Measurements from ENCODE around the gene SLC46A1.

The SLC46A1 gene

DNA sequence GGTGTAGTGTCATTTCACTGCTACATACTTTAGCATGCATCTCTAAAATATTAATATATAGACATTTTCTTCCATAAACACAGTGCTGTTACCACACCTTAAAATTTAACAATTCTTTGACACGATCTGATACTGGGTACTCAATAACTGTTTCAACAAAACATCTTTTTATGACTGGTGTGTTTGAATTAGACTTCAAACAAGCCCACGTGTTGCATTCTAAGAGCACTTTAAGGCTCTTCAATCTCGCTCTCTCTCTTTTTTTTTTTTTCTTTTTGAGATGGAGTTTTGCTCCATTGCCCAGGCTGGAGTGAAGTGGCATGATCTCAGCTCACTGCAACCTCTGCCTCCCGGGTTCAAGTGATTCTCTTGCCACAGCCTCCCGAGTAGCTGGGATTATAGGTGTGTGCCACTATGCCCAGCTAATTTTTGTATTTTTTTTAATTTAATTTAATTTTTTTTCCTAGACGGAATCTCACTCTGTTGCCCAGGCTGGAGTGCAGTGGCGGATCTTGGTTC is 15.8 kb upstream of the SLC46A1 start:
- TF ChIP-seq, protein P1, sequence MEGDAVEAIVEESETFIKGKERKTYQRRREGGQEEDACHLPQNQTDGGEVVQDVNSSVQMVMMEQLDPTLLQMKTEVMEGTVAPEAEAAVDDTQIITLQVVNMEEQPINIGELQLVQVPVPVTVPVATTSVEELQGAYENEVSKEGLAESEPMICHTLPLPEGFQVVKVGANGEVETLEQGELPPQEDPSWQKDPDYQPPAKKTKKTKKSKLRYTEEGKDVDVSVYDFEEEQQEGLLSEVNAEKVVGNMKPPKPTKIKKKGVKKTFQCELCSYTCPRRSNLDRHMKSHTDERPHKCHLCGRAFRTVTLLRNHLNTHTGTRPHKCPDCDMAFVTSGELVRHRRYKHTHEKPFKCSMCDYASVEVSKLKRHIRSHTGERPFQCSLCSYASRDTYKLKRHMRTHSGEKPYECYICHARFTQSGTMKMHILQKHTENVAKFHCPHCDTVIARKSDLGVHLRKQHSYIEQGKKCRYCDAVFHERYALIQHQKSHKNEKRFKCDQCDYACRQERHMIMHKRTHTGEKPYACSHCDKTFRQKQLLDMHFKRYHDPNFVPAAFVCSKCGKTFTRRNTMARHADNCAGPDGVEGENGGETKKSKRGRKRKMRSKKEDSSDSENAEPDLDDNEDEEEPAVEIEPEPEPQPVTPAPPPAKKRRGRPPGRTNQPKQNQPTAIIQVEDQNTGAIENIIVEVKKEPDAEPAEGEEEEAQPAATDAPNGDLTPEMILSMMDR (IDR thresholded peaks at IDR 0.05; ENCODE audit: low read length) = no peak
- TF ChIP-seq EZH2phosphoT487 (IDR thresholded peaks at IDR 0.05; ENCODE audit: low read length) (no peak), EZH2 (optimal IDR thresholded peaks at IDR 0.05; ENCODE audit: low read depth, low read length) (no peak)
- DNase-seq = no peak

DNA sequence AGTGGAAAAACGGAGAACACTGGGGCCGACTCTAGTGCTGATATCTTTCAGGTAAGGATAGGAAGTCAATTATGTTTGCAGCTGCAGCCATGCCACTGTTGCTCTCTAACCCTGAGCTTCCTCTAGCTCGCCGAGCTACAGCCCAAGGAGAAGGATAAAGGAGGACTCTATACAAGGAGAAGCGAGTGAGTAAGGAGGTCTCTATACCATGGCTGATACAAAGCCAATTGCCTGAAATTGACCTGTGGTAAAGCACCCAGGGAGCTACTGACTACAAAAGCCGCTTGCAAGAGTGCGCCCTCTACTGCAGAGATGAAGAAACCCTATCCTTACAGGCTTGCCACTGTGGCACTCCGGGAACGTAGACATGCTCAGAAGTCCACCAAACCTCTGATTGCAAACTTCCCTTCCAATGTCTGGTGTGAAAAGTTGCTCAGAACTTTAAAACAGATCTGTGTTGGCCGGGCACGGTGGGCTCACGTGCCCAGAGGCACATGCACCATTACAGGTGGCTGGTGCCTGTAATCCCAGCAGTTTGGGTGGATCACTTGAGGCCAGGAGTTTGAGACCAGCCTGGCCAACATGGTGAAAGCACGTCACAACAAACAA is 10.8 kb upstream of the SLC46A1 start:
- H3K4me2 ChIP-seq (ENCODE audit: low read depth, low read length) = 0 out of 2 replicates have a peak overlapping the region, but pooled peaks have one; percentile 7
- H3K9me3 ChIP-seq (replicated peaks; ENCODE audit: insufficient read depth, low read length) = no peaks in the 10 kb centered on the region
- peak; percentile 57 for DNase-seq
- H3K9me2 ChIP-seq (replicated peaks; ENCODE audit: insufficient read depth, low read length) = no peaks in the 10 kb centered on the region
- no peaks in the 10 kb centered on the region for H3K79me2 ChIP-seq (ENCODE audit: low read length)
- no peak overlapping the region for H3K4me3 ChIP-seq (ENCODE audit: low read length)
- H3F3A ChIP-seq (ENCODE audit: insufficient read depth, low read length) = no peaks in the 10 kb centered on the region
- H2AFZ ChIP-seq (ENCODE audit: low read length) = peak overlapping the region; percentile 49; the same call in 1 of the 2 replicates
- H3K4me1 ChIP-seq (ENCODE audit: low read length) = no peaks in the 10 kb centered on the region
- H3K9ac ChIP-seq (ENCODE audit: low read length) = no peak overlapping the region
- no peak overlapping the region for H3K27ac ChIP-seq (ENCODE audit: low read length)
- H4K20me1 ChIP-seq (ENCODE audit: insufficient read depth, low read length) = no peaks in the 10 kb centered on the region
- TF ChIP-seq, protein P1 (IDR thresholded peaks at IDR 0.05; ENCODE audit: low read length) = peak; percentile 89
- TF ChIP-seq EZH2phosphoT487 (IDR thresholded peaks at IDR 0.05; ENCODE audit: low read length) = no peak
- no peak for TF ChIP-seq EZH2 (optimal IDR thresholded peaks at IDR 0.05; ENCODE audit: low read depth, low read length)
- H3K36me3 ChIP-seq (replicated peaks; ENCODE audit: insufficient read depth, low read length) = no peaks in the 10 kb centered on the region
- H3K27me3 ChIP-seq (replicated peaks; ENCODE audit: insufficient read depth, low read length) = no peaks in the 10 kb centered on the region

More for the DNA sequence above, 15.8 kb upstream of the SLC46A1 start:
- no peak overlapping the region for H3K9ac ChIP-seq (ENCODE audit: low read length)
- no peak overlapping the region for H3K4me3 ChIP-seq (ENCODE audit: low read length)
- no peak overlapping the region for H2AFZ ChIP-seq (ENCODE audit: low read length)
- H3F3A ChIP-seq (ENCODE audit: insufficient read depth, low read length) = no peaks in the 10 kb centered on the region
- no peaks in the 10 kb centered on the region for H3K4me1 ChIP-seq (ENCODE audit: low read length)
- H3K9me2 ChIP-seq (replicated peaks; ENCODE audit: insufficient read depth, low read length) = no peaks in the 10 kb centered on the region
- H3K27me3 ChIP-seq (replicated peaks; ENCODE audit: insufficient read depth, low read length) = no peaks in the 10 kb centered on the region
- no peak overlapping the region for H3K4me2 ChIP-seq (ENCODE audit: low read depth, low read length)
- no peaks in the 10 kb centered on the region for H4K20me1 ChIP-seq (ENCODE audit: insufficient read depth, low read length)
- no peaks in the 10 kb centered on the region for H3K9me3 ChIP-seq (replicated peaks; ENCODE audit: insufficient read depth, low read length)
- H3K36me3 ChIP-seq (replicated peaks; ENCODE audit: insufficient read depth, low read length) = no peaks in the 10 kb centered on the region
- H3K27ac ChIP-seq (ENCODE audit: low read length) = no peak overlapping the region
- no peaks in the 10 kb centered on the region for H3K79me2 ChIP-seq (ENCODE audit: low read length)

DNA sequence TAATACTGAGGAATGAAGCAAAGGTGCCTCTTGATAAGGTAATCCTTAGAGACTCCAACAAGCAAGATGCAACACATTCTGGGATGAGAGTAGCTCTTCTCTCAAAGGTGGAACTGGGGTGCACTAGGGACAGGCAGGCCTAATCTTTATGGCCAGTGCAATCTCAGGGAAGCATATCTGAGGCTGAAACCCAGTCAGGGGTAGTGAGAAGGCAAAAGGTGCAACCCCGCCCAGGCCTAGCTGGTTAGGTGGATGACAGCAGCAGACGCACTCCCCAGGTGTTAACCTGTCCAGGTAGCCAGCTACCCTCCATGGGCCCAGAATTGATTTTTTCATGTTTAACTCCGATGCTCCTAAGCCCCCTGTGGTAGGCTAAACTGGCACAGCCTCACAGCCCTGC is 9.9 kb upstream of the SLC46A1 start:
- no peak overlapping the region for H3K4me3 ChIP-seq (ENCODE audit: low read length)
- no peak for TF ChIP-seq EZH2 (optimal IDR thresholded peaks at IDR 0.05; ENCODE audit: low read depth, low read length)
- TF ChIP-seq, protein P1 (IDR thresholded peaks at IDR 0.05; ENCODE audit: low read length) = no peak
- no peak for TF ChIP-seq EZH2phosphoT487 (IDR thresholded peaks at IDR 0.05; ENCODE audit: low read length)
- H3K9me2 ChIP-seq (replicated peaks; ENCODE audit: insufficient read depth, low read length) = no peaks in the 10 kb centered on the region
- no peak overlapping the region for H3K9ac ChIP-seq (ENCODE audit: low read length)
- H3K36me3 ChIP-seq (replicated peaks; ENCODE audit: insufficient read depth, low read length) = no peaks in the 10 kb centered on the region
- H3K27ac ChIP-seq (ENCODE audit: low read length) = no peak overlapping the region
- no peaks in the 10 kb centered on the region for H4K20me1 ChIP-seq (ENCODE audit: insufficient read depth, low read length)
- H3K4me1 ChIP-seq (ENCODE audit: low read length) = no peaks in the 10 kb centered on the region
- no peaks in the 10 kb centered on the region for H3F3A ChIP-seq (ENCODE audit: insufficient read depth, low read length)
- no peaks in the 10 kb centered on the region for H3K79me2 ChIP-seq (ENCODE audit: low read length)
- H3K4me2 ChIP-seq (ENCODE audit: low read depth, low read length) = no peak overlapping the region
- DNase-seq = no peak
- H2AFZ ChIP-seq (ENCODE audit: low read length) = no peak overlapping the region
- H3K27me3 ChIP-seq (replicated peaks; ENCODE audit: insufficient read depth, low read length) = no peaks in the 10 kb centered on the region
- H3K9me3 ChIP-seq (replicated peaks; ENCODE audit: insufficient read depth, low read length) = no peaks in the 10 kb centered on the region

Measured in MM.1S (cell line).